ENCODE data around the gene ARRDC1. TPM values are rescaled to one million over a fixed set of nuclear protein-coding genes. Genes with fewer than 3 reads are reported as not detected.

The ARRDC1 gene
- total RNA-seq, 1 experiment from 2014 or later, result 13.3 TPM

GRCh38 chr9:137648396-137648795, 42.9 kb downstream of the ARRDC1 start:
- intact Hi-C loops (cut with micrococcal nuclease; ENCODE audit: unreplicated experiment), result no loop called here
- no peak overlapping the region for H3K4me3 ChIP-seq (ENCODE audit: low read depth, low read length, poor library complexity, severe bottlenecking)
- H3K9me3 ChIP-seq (ENCODE audit: low read depth, low read length, poor library complexity, severe bottlenecking), result no peaks in the 10 kb centered on the region
- no peak overlapping the region for H3K27ac ChIP-seq (ENCODE audit: low read depth, low read length, poor library complexity, severe bottlenecking)
- peaks cover 3% of the 10 kb centered on the region for H3K36me3 ChIP-seq (ENCODE audit: insufficient read depth, low read length, poor library complexity, severe bottlenecking)
- POLR2A ChIA-PET (ENCODE audit: low non-redundant PET), result no interaction called here
- H3K27me3 ChIP-seq (replicated peaks; ENCODE audit: insufficient read depth, low read depth, low read length, poor library complexity), result no peaks in the 10 kb centered on the region
- no peaks in the 10 kb centered on the region for H3K4me1 ChIP-seq (ENCODE audit: insufficient read depth, low read length, poor library complexity, severe bottlenecking)
- CTCF ChIA-PET, result no interaction called here
- DNase-seq (ENCODE audit: low spot score), result no peak
- TF ChIP-seq CTCF (conservative IDR thresholded peaks at IDR 0.05; ENCODE audit: low read depth, low read length) (no peak), EZH2 (IDR thresholded peaks at IDR 0.05; ENCODE audit: borderline replicate concordance, low read depth, low read length, poor library complexity, severe bottlenecking) (no peak)
- BruUV-seq (replicated peaks), result no TSS peak

- intact Hi-C loops (cut with micrococcal nuclease; ENCODE audit: unreplicated experiment), result no loop called here
- H3K27ac ChIP-seq (ENCODE audit: low read depth, low read length, poor library complexity, severe bottlenecking), result no peak overlapping the region
- H3K9me3 ChIP-seq (ENCODE audit: low read depth, low read length, poor library complexity, severe bottlenecking), result no peaks in the 10 kb centered on the region
- H3K36me3 ChIP-seq (ENCODE audit: insufficient read depth, low read length, poor library complexity, severe bottlenecking), result peaks cover 4% of the 10 kb centered on the region
- H3K4me1 ChIP-seq (ENCODE audit: insufficient read depth, low read length, poor library complexity, severe bottlenecking), result no peaks in the 10 kb centered on the region
- DNase-seq (ENCODE audit: low spot score), result no peak
- BruUV-seq (replicated peaks), result no TSS peak
- ChIA-PET CTCF (no interaction called here), POLR2A (ENCODE audit: low non-redundant PET) (no interaction called here)
- H3K4me3 ChIP-seq (ENCODE audit: low read depth, low read length, poor library complexity, severe bottlenecking), result no peak overlapping the region
- no peaks in the 10 kb centered on the region for H3K27me3 ChIP-seq (replicated peaks; ENCODE audit: insufficient read depth, low read depth, low read length, poor library complexity)
- TF ChIP-seq CTCF (conservative IDR thresholded peaks at IDR 0.05; ENCODE audit: low read depth, low read length) (no peak), EZH2 (IDR thresholded peaks at IDR 0.05; ENCODE audit: borderline replicate concordance, low read depth, low read length, poor library complexity, severe bottlenecking) (no peak)
These were observed 44.1 kb downstream of the ARRDC1 start for GRCh38 chr9:137649553-137649952.

- TF ChIP-seq CTCF (conservative IDR thresholded peaks at IDR 0.05; ENCODE audit: low read depth, low read length) (no peak), EZH2 (IDR thresholded peaks at IDR 0.05; ENCODE audit: borderline replicate concordance, low read depth, low read length, poor library complexity, severe bottlenecking) (no peak)
- Histone ChIP-seq H3K4me1 (ENCODE audit: insufficient read depth, low read length, poor library complexity, severe bottlenecking) (no peaks in the 10 kb centered on the region), H3K27ac (ENCODE audit: low read depth, low read length, poor library complexity, severe bottlenecking) (no peak overlapping the region), H3K36me3 (ENCODE audit: insufficient read depth, low read length, poor library complexity, severe bottlenecking) (peaks cover 7% of the 10 kb centered on the region), H3K4me3 (ENCODE audit: low read depth, low read length, poor library complexity, severe bottlenecking) (no peak overlapping the region), H3K27me3 (replicated peaks; ENCODE audit: insufficient read depth, low read depth, low read length, poor library complexity) (no peaks in the 10 kb centered on the region), H3K9me3 (ENCODE audit: low read depth, low read length, poor library complexity, severe bottlenecking) (no peaks in the 10 kb centered on the region)
- ChIA-PET POLR2A (ENCODE audit: low non-redundant PET) (no interaction called here), CTCF (no interaction called here)
- no TSS peak for BruUV-seq (replicated peaks)
- DNase-seq (ENCODE audit: low spot score), result no peak
- intact Hi-C loops (cut with micrococcal nuclease; ENCODE audit: unreplicated experiment), result no loop called here
These were observed 44.8 kb downstream of the ARRDC1 start for GRCh38 chr9:137650259-137650658.
